Lung (tissue), 12 donors: ENCODE data around the gene GNLY. TPM values are rescaled to one million over a fixed set of nuclear protein-coding genes. Genes with fewer than 3 reads are reported as not detected.

ENCODE experiments used
- ATAC-seq: fragments of 200-7000 bp; cut with Tn5 transposase; one replicate; pipeline ENCODE4 v1.9.1; 2020; ENCODE audit warnings: moderate number of reproducible peaks; ENCODE audit not compliant: insufficient read depth, low FRiP score
- DNase-seq, 3 donors: peaks; one replicate each; pipeline ENCODE4 v3.0.0-alpha.2; 2013 to 2017
- H3K27ac ChIP-seq, 2 donors: one replicate each; pipeline ENCODE4 v1.5.1; 2013; ENCODE audit warnings: mild to moderate bottlenecking in 2 of 2, moderate library complexity in 2 of 2, control low read depth in 1 of 2, inconsistent platforms in 1 of 2, low read depth in 1 of 2, low read length in 1 of 2
- H3K27me3 ChIP-seq, 3 donors: one replicate each; pipeline ENCODE4 v1.5.1; 2013; ENCODE audit warnings: low read length in 2 of 3; ENCODE audit not compliant: control insufficient read depth in 3 of 3, insufficient read depth in 3 of 3
- H3K36me3 ChIP-seq, 4 donors: one replicate each; pipeline ENCODE4 v1.5.1; 2013; ENCODE audit warnings: low read length in 4 of 4, mild to moderate bottlenecking in 1 of 4, moderate library complexity in 1 of 4; ENCODE audit not compliant: control insufficient read depth in 4 of 4, insufficient read depth in 4 of 4
- H3K4me1 ChIP-seq, 5 donors: one replicate each; pipeline ENCODE4 v1.5.1; 2013; ENCODE audit warnings: low read length in 5 of 5, mild to moderate bottlenecking in 2 of 5, moderate library complexity in 1 of 5; ENCODE audit not compliant: control insufficient read depth in 5 of 5, insufficient read depth in 5 of 5
- H3K4me3 ChIP-seq: one replicate; pipeline ENCODE4 v1.5.1; 2013; ENCODE audit warnings: mild to moderate bottlenecking, control low read depth, moderate library complexity
- H3K9ac ChIP-seq, 2 donors: one replicate each; pipeline ENCODE4 v1.5.1; 2013; ENCODE audit warnings: low read length in 2 of 2, control low read depth in 1 of 2; ENCODE audit not compliant: insufficient read depth in 1 of 2
- H3K9me3 ChIP-seq, 4 donors: one replicate each; pipeline ENCODE4 v1.5.1; 2013; ENCODE audit warnings: low read length in 3 of 4, mild to moderate bottlenecking in 1 of 4, moderate library complexity in 1 of 4; ENCODE audit not compliant: control insufficient read depth in 4 of 4, insufficient read depth in 3 of 4
- WGBS, 2 donors: extraction: QIAGEN DNeasy Blood & Tissue Kit; methylation state at CpG; one replicate each; pipeline ENCODE4 v1.1.7; 2013; 5-methylcytosine and 5-hydroxymethylcytosine counted together
- polyA plus RNA-seq, 2 donors: library from polyadenylated mRNA; stranded (reverse); fragments of 200-250 nt; gene quantifications; one replicate each; pipeline ENCODE4 v1.2.1, GENCODE V29; 2013
- total RNA-seq, 2 donors: library from RNA; depleted of rRNA in 1 of 2; stranded (reverse); fragments of >200 nt in 1 of 2; gene quantifications; one replicate each; pipeline ENCODE4 v1.2.1, GENCODE V29; 2014 to 2021
- TF ChIP-seq, protein P1 (sequence below): IDR thresholded peaks from 2 replicates; pipeline ENCODE4 v1.5.1; 2012; ENCODE audit warnings: mild to moderate bottlenecking; ENCODE audit errors: control extremely low read depth, extremely low read depth
- donor health status: control.
- donor health status: control.
- donor health status: Bipolar disorder and iron deficiency.
- donor health status: healthy.
- donor health status: DM: yes; HTN: yes; CAD: no.

The GNLY gene
- total and polyA plus RNA-seq, 4 donors = 9.0 to 13.6 (median 12.1) TPM; not detected in 1

DNA sequence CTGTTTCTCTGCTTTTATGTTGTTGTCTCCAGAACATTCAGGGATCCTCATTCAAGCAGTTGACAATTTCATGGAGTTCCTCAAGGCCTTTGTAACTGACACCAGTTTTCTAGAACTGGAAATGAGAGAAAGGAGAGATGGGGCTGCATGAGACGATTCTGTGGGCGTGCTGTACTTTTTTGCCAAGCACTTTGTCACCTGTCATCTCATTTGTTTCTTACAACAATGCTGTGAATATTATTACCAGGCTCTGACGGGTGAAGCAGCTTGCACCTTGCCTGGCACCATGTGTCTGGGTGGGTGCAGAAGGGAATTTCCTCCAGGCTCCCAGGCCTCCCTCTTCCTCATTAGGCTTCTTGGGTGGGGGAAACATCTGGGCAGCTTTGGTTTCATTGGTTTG is 37.4 kb downstream of the GNLY start:
- DNase-seq (no peak), ATAC-seq (no peak)
- 70 to 72% methylated on average over 3 of the region's 3 CpGs for WGBS, 2 donors
- Histone ChIP-seq H3K27me3 (no peaks in the 10 kb centered on the region), H3K27ac (no peak overlapping the region), H3K4me3 (no peak overlapping the region), H3K9me3 (no peaks in the 10 kb centered on the region), H3K4me1 (peaks cover 0 to 29% (median 10%) of the 10 kb centered on the region in 5 donors), H3K9ac (no peak overlapping the region), H3K36me3 (no peaks in the 10 kb centered on the region)
- TF ChIP-seq, protein P1, sequence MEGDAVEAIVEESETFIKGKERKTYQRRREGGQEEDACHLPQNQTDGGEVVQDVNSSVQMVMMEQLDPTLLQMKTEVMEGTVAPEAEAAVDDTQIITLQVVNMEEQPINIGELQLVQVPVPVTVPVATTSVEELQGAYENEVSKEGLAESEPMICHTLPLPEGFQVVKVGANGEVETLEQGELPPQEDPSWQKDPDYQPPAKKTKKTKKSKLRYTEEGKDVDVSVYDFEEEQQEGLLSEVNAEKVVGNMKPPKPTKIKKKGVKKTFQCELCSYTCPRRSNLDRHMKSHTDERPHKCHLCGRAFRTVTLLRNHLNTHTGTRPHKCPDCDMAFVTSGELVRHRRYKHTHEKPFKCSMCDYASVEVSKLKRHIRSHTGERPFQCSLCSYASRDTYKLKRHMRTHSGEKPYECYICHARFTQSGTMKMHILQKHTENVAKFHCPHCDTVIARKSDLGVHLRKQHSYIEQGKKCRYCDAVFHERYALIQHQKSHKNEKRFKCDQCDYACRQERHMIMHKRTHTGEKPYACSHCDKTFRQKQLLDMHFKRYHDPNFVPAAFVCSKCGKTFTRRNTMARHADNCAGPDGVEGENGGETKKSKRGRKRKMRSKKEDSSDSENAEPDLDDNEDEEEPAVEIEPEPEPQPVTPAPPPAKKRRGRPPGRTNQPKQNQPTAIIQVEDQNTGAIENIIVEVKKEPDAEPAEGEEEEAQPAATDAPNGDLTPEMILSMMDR = no peak

- DNase-seq = no peak
- Histone ChIP-seq H3K4me3 (no peak overlapping the region), H3K36me3 (no peaks in the 10 kb centered on the region), H3K4me1 (peaks cover 0 to 39% (median 15%) of the 10 kb centered on the region in 5 donors), H3K27me3 (no peaks in the 10 kb centered on the region), H3K9ac (no peak overlapping the region), H3K27ac (no peak overlapping the region), H3K9me3 (no peaks in the 10 kb centered on the region)
- TF ChIP-seq, protein P1 = no peak
- 78 to 82% methylated on average over 1 to 2 of the region's 2 CpGs for WGBS, 2 donors
- no peak for ATAC-seq
Measured at GRCh38 chr2:85732467-85733120, 38.4 kb downstream of the GNLY start.

DNA sequence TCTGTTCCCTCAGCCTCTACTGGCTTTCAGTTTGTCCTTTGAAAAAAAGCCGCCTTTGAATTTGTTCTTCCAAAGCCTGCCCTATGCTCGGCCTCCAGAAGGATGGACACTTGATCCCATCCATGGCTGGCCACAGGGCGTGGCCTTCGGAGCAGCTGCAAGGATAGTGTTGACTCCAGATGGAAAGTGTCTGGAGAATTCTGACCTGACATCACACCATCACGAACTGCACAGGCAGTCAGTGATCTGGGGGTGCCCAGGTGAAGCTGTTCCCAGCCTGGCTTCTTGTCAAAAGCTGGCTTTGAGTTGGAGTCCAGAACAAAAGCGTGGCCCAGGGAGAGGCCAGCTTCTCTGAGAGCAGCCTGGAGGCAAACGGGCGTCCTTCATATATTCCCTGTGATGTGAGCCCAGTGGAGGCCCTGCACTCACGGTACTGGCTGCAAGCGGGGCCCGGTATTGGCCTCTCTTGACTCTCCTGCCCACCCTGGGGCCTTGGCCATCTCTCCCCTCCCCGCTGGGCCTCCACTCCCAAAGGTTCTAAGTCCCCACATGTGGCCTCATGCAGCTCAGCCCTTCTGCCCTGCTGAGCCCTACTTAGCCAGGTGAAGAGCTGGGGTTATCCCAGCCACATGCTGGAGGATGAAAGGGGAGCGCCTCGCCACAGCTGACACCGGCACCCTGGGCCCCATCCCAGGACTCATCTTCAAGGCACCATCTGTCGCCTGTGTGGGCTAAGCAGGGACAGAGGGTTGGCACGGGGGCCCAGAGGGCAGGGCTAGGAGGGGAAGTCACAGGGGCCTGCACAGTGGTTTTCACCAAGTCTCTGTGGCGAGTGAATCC is 39.2 kb downstream of the GNLY start:
- Histone ChIP-seq H3K4me3 (no peak overlapping the region), H3K9ac (no peak overlapping the region), H3K4me1 (peaks cover 0 to 46% (median 10%) of the 10 kb centered on the region in 5 donors), H3K9me3 (no peaks in the 10 kb centered on the region), H3K27ac (no peak overlapping the region), H3K27me3 (no peaks in the 10 kb centered on the region), H3K36me3 (no peaks in the 10 kb centered on the region)
- ATAC-seq = no peak
- TF ChIP-seq, protein P1 = no peak
- no peak for DNase-seq
- 88 to 90% methylated on average over 18 of the region's 18 CpGs for WGBS, 2 donors
